H1 (cell line): Measurements from ENCODE around the gene RCOR2.

Source experiments
- CHD2 ChIP-seq: IDR thresholded peaks from 2 replicates; pipeline ENCODE4 v1.6.1; 2012; ENCODE audit warnings: low read length, improper control_type of control experiment
- EGR1 ChIP-seq: IDR thresholded peaks from 2 replicates; pipeline ENCODE4 v1.6.1; 2011; ENCODE audit warnings: low read depth, low read length, borderline replicate concordance
- FOSL1 ChIP-seq: IDR thresholded peaks from 2 replicates; pipeline ENCODE4 v1.6.1; 2011; ENCODE audit warnings: mild to moderate bottlenecking, low read depth, low read length, moderate library complexity; ENCODE audit not compliant: insufficient read depth
- GABPA ChIP-seq: IDR thresholded peaks from 2 replicates; pipeline ENCODE4 v1.6.1; 2011; ENCODE audit warnings: mild to moderate bottlenecking, low read length, moderate library complexity, borderline replicate concordance; ENCODE audit not compliant: insufficient read depth
- JUND ChIP-seq: IDR thresholded peaks from 2 replicates; pipeline ENCODE4 v1.6.1; 2011; ENCODE audit warnings: mild to moderate bottlenecking, improper control_type of control experiment, low read length
- POLR2A ChIP-seq, 2 experiments: IDR thresholded peaks; 1 replicate in 1 of 2; 2 replicates in 1 of 2; pipeline ENCODE4 v1.6.1; 2011; ENCODE audit warnings: low read depth in 2 of 2, low read length in 2 of 2, mild to moderate bottlenecking in 2 of 2; ENCODE audit errors: control extremely low read depth in 1 of 2
- SIX5 ChIP-seq: IDR thresholded peaks from 2 replicates; pipeline ENCODE4 v1.6.1; 2011; ENCODE audit warnings: mild to moderate bottlenecking, low read depth, low read length
- SP1 ChIP-seq: IDR thresholded peaks from 2 replicates; pipeline ENCODE4 v1.6.1; 2011; ENCODE audit warnings: low read depth, low read length
- TF ChIP-seq, protein P1 (sequence below), 3 experiments: IDR thresholded peaks; 1 replicate in 2 of 3; 2 replicates in 1 of 3; pipeline versions ENCODE4 v1.5.1 to v1.6.1; 2011; ENCODE audit warnings: low read length in 3 of 3, mild to moderate bottlenecking in 3 of 3, inconsistent platforms in 2 of 3, low read depth in 1 of 3, moderate library complexity in 1 of 3; ENCODE audit not compliant: insufficient read depth in 1 of 3; ENCODE audit errors: control extremely low read depth in 1 of 3

GRCh38 chr11:63912678-63913077, 4.3 kb downstream of the RCOR2 start:
- no peak for TF ChIP-seq JUND
- no peak for TF ChIP-seq POLR2A (IDR thresholded peaks at IDR 0.05; ENCODE audit: control extremely low read depth in 1 of 2, low read depth in 2 of 2, low read length in 2 of 2)
- TF ChIP-seq, protein P1, sequence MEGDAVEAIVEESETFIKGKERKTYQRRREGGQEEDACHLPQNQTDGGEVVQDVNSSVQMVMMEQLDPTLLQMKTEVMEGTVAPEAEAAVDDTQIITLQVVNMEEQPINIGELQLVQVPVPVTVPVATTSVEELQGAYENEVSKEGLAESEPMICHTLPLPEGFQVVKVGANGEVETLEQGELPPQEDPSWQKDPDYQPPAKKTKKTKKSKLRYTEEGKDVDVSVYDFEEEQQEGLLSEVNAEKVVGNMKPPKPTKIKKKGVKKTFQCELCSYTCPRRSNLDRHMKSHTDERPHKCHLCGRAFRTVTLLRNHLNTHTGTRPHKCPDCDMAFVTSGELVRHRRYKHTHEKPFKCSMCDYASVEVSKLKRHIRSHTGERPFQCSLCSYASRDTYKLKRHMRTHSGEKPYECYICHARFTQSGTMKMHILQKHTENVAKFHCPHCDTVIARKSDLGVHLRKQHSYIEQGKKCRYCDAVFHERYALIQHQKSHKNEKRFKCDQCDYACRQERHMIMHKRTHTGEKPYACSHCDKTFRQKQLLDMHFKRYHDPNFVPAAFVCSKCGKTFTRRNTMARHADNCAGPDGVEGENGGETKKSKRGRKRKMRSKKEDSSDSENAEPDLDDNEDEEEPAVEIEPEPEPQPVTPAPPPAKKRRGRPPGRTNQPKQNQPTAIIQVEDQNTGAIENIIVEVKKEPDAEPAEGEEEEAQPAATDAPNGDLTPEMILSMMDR (IDR thresholded peaks at IDR 0.05; ENCODE audit: control extremely low read depth in 1 of 3, insufficient read depth in 1 of 3, low read depth in 1 of 3, low read length in 3 of 3), result peak in 2 of 3 experiments; percentile 23 to 29; a peak in 2 of 4 replicates
- TF ChIP-seq SIX5, result no peak
- no peak for TF ChIP-seq SP1
- no peak for TF ChIP-seq CHD2
- no peak for TF ChIP-seq FOSL1
- TF ChIP-seq GABPA, result no peak
- TF ChIP-seq EGR1, result no peak
